ENCODE data around the gene MDN1. TPM values are rescaled to one million over a fixed set of nuclear protein-coding genes. Genes with fewer than 3 reads are reported as not detected.

Gene MDN1
- total RNA-seq, 4 donors from 2014 or later, result 13.1 to 44.6 (median 20.8) TPM

DNA sequence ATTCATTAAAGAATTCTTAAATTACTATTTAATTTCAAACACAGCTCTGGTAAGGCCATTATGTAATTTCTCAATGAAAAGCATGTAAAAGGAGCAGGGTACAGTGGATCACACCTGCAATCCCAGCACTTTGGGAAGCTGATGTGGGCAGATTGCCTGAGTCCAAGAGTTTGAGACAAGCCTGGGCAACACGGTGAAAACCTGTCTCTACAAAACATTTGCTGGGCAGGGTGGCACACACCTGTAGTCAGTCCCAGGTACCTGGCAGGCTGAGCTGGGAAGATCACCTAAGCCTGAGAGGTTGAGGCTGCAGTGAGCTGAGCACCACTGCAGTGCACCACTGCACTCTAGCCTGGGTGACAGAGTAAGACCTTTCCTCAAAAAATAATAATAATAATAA is 37.4 kb downstream of the MDN1 start:
- peaks cover 0 to 5% (median 0%) of the 10 kb centered on the region in 3 donors for H3K9me3 ChIP-seq
- no peaks in the 10 kb centered on the region for H3K27me3 ChIP-seq
- H3K36me3 ChIP-seq, result peaks cover 0 to 99% (median 27%) of the 10 kb centered on the region in 3 donors
- no peak overlapping the region for H3K4me3 ChIP-seq
- no peak for DNase-seq
- intact Hi-C loops (cut with DNase I), result loop anchor here (10.0 kb wide), 1 partner anchor 107 kb away; no protein-coding TSS in a partner anchor
- WGBS, 2 donors, result 55 to 80% methylated on average over 1 of the region's 1 CpG
- TF ChIP-seq CTCF (IDR thresholded peaks at IDR 0.05) (no peak), POLR2A (IDR thresholded peaks at IDR 0.05) (no peak)
- H3K4me1 ChIP-seq, result peaks cover 0 to 8% (median 0%) of the 10 kb centered on the region in 3 donors
- no peak overlapping the region for H3K27ac ChIP-seq

GRCh38 chr6:89781070-89782034 is 38.2 kb downstream of the MDN1 start:
- intact Hi-C loops (cut with DNase I), result loop anchor here (10.0 kb wide), 1 partner anchor 107 kb away; no protein-coding TSS in a partner anchor
- Histone ChIP-seq H3K36me3 (peaks cover 0 to 99% (median 27%) of the 10 kb centered on the region in 3 donors), H3K4me3 (no peak overlapping the region), H3K9me3 (peaks cover 0 to 5% (median 0%) of the 10 kb centered on the region in 3 donors), H3K4me1 (peaks cover 0 to 8% (median 0%) of the 10 kb centered on the region in 3 donors), H3K27ac (no peak overlapping the region), H3K27me3 (no peaks in the 10 kb centered on the region)
- TF ChIP-seq CTCF (IDR thresholded peaks at IDR 0.05), result no peak
- TF ChIP-seq POLR2A (IDR thresholded peaks at IDR 0.05), result no peak
- DNase-seq, result no peak
- WGBS, 2 donors, result 85 to 90% methylated on average over 6 of the region's 6 CpGs

- WGBS, 2 donors, result 90 to 100% methylated on average over 1 to 2 of the region's 2 CpGs
- H3K9me3 ChIP-seq, result no peaks in the 10 kb centered on the region
- no peak overlapping the region for H3K27ac ChIP-seq
- peaks cover 0 to 98% (median 16%) of the 10 kb centered on the region in 3 donors for H3K36me3 ChIP-seq
- DNase-seq, result no peak
- peaks cover 0 to 5% (median 0%) of the 10 kb centered on the region in 3 donors for H3K4me1 ChIP-seq
- H3K4me3 ChIP-seq, result no peak overlapping the region
- no peak for TF ChIP-seq POLR2A (IDR thresholded peaks at IDR 0.05)
- TF ChIP-seq CTCF (IDR thresholded peaks at IDR 0.05), result no peak
- intact Hi-C loops (cut with DNase I), result no loop called here
- H3K27me3 ChIP-seq, result no peaks in the 10 kb centered on the region
Observed at GRCh38 chr6:89777455-89777854, 42.1 kb downstream of the MDN1 start.

- Histone ChIP-seq H3K36me3 (peaks cover 0 to 98% (median 18%) of the 10 kb centered on the region in 3 donors), H3K27me3 (no peaks in the 10 kb centered on the region), H3K27ac (no peak overlapping the region), H3K4me1 (no peaks in the 10 kb centered on the region), H3K4me3 (no peak overlapping the region), H3K9me3 (no peaks in the 10 kb centered on the region)
- TF ChIP-seq CTCF (IDR thresholded peaks at IDR 0.05) (no peak), POLR2A (IDR thresholded peaks at IDR 0.05) (no peak)
- 93 to 100% methylated on average over 1 of the region's 1 CpG for WGBS, 2 donors
- intact Hi-C loops (cut with DNase I), result no loop called here
- no peak for DNase-seq
Observed at GRCh38 chr6:89776583-89777233, 42.9 kb downstream of the MDN1 start.

DNA sequence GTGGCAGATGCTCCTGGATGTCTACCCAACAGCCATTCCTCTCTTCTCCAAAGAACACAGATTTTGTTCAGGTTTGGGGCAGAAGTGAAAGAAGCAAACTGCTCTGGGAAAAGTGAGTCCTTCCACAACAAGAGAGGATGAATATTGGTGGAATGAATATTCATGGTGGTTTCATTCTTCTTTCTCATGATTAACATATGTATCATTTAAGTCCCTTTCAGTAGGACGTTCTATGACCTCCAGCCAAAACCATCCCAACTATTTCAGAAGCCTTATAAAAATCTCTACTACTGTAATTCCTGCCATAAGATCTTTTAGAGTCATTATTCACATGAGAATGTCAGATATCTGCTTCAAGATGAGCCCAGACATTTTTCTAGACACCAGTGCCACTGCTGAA is 44.4 kb downstream of the MDN1 start:
- 95 to 100% methylated on average over 1 of the region's 1 CpG for WGBS, 2 donors

More for the DNA sequence above, 44.4 kb downstream of the MDN1 start:
- Histone ChIP-seq H3K27ac (no peak overlapping the region), H3K4me1 (no peaks in the 10 kb centered on the region), H3K4me3 (no peak overlapping the region), H3K36me3 (peaks cover 0 to 98% (median 13%) of the 10 kb centered on the region in 3 donors), H3K9me3 (no peaks in the 10 kb centered on the region), H3K27me3 (no peaks in the 10 kb centered on the region)
- DNase-seq, result no peak
- TF ChIP-seq CTCF (IDR thresholded peaks at IDR 0.05) (no peak), POLR2A (IDR thresholded peaks at IDR 0.05) (no peak)
- intact Hi-C loops (cut with DNase I), result no loop called here
